Activated T-helper 9 cell treated with anti-CD3 and anti-CD28 coated beads, Interleukin-2, amount 50 U/mL, for 16 hours (primary cell): ENCODE results near the gene FBXO21.
"Not testable (repeated sequence)": the region's sequence is repeated elsewhere in the genome, so short reads cannot be mapped to it uniquely, and the experiment has no call there.

Experiments
- DNase-seq: peaks from one replicate; pipeline ENCODE4 v3.0.0-alpha.2; 2020; ENCODE audit warnings: low read depth

Gene FBXO21

DNA sequence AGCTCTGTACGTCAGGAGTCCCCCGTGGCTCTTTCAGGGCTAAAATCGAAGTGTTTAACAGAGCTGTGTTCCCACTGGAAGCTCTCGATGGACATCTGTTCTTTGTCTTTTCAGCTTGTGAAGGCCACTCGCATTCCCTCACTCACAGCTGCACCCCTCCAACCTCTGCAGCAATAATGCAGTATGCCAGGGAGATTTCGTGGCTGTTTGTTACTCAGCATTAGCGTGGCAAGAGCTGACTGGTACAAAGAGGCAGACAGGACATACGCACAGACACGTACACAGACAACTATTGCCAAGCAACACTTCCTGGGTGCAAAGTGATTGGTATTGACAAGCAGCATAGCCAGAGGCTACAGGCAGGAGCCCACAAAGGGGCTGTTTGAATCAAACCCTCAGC lies 11.8 kb upstream of the FBXO21 start:
- no peak for DNase-seq

DNA sequence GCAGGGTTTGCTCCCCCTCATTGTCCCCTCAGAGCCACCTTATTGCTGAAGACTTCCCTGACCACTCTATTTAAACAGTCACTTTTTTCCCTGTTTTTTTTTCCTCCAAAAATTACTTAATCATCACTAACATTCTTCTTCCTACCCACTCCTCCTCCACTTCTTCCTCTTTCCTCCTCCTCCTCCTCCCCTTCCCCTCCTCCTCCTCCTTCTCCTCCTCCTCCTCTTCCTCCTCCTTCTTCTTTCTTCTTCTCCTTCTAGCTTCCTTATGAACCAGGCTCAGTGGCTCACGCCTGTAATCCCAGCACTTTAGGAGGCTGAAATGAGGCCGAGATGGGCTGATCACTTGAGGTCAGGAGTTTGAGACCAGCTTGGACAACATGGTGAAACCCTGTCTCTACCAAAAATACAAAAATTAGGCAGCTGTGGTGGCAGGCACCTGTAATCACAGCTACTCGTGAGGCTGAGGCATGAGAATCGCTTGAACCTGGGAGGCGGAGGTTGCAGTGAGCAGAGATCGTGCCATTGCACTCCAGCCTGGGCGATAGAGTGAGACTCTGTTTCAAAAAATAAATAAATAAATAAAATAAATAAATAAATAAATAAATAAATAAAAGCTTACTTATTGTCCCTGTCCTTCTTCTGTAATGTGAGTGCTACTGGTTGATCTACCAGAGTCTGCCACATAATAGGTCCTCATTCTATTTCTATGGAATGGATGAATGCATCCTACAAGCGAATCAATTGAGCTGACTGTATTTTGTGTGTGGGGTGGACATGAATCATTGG lies 9.9 kb upstream of the FBXO21 start:
- DNase-seq: not testable (repeated sequence)

DNA sequence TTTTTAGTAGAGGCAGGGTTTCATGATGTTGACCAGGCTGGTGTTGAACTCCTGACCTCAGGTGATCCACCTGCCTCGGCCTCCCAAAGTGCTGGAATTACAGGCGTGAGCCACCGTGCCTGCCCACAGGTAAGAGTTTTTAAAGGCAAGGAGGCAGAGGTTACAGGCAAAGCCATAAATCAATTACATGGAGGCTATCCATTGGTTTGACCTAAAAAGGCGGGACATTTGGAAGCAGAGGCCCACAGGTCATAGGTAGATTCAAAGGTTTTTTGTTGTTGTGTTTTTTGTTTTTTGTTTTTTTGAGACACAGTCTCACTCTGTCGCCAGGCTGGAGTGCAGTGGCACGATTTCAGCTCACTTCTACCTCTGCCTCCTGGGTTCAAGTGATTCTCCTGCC lies 6.1 kb upstream of the FBXO21 start:
- DNase-seq: not testable (repeated sequence)

GRCh38 chr12:117195027-117195426 lies 4.8 kb upstream of the FBXO21 start:
- not testable (repeated sequence) for DNase-seq

DNA sequence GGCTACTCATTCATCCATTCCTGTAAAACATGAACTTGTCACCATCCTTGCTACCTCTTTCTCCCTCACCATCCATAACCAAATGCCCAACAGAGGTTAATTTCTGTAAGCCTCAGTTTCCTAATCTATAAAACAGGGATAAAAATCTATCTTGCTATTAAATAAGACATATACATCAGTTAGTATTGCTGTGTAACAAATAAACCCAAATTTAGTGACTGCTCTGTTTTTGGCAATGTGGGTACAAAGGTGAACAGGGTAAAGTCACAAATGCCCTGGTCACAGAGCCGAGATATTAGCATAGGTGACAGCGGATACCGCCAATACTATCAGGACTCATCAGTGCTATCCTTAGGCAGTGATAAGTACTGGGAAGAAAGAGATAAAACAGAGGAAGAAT lies 3.6 kb upstream of the FBXO21 start:
- no peak for DNase-seq

- not testable (repeated sequence) for DNase-seq
These were observed 2.3 kb upstream of the FBXO21 start for GRCh38 chr12:117192581-117192980.

DNA sequence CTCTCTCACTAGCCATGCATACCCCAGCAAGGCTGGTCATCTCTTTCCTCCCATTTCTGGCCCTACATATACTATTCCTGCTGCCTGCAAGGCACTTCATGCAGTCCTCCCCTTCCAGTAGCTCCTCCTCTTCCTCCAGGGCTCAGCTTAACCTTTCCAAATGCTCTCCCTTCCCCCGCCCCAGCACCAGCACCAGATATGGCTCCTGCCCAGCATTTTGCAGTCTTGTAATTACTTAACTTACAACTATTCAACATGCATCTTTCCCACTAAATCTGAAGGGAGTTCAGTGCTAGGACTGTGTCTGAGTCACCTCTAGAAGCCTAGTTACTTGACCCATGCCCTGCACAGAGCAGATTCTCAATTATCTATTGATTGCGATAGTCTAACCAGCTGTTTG lies 1.8 kb upstream of the FBXO21 start:
- DNase-seq: no peak

DNA sequence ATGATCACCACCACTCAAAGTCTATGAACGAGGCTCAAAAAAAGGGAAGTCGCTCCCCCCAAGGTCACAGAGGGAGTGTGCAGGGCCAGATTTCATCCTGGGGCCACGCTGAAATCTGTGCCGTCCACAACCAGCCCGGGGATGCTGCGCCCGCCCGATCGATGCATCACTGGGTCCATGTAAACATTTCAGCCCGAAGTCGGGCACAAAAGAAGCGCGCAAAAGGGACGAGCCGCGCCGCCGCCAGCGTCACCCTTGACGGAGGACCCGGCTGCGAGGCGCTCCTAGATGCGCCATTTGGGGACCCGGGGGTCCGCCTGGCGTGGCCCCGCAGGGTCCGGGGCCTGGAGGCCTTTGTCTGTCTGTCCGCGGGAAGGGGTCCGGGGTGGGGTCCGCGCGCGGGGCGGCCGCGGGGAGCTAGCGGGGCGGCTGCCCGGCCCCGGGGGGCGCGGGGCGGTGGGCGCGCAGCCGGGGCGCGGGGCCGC lies 503 bp downstream of the FBXO21 start:
- DNase-seq: peak; percentile 13

DNA sequence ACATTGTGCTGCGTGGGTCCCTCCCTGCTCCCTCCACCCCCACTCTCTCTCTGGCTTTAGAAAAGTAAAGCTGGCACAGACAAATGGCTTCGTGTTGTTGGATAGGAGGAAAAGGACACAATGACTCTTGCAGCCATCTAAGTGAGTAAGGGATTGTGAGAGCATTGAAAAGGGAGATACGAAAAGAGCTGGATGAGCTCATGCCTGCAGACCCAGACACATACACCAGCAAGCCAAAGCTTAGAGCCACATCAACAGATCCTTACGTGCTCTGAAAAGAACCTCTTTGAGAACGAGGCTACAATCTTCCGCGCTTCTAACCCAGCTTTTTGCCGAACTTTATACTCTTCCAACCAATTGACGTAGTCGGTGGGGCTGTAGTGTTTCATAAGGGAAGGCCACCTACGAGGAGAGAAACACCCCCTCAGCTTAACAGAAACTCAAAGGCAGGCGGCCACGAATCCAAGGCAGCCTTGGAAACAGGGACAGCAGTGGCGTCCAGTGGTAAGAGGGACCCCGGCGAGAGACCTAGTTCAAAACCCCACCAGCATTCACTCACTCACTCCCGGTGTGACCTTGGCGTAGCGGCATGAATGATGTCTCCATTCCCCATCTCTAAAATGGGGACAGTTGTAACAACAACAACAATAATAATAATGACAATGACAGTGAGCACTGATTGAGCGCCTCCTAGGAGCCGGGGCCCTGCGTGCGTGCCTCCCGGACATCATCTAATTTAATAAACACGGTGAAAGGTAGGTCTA lies 1.1 kb downstream of the FBXO21 start:
- no peak for DNase-seq

- DNase-seq: no peak
These were observed 2.1 kb downstream of the FBXO21 start for GRCh38 chr12:117188121-117188665.

GRCh38 chr12:117187421-117187820 lies 2.8 kb downstream of the FBXO21 start:
- no peak for DNase-seq

DNA sequence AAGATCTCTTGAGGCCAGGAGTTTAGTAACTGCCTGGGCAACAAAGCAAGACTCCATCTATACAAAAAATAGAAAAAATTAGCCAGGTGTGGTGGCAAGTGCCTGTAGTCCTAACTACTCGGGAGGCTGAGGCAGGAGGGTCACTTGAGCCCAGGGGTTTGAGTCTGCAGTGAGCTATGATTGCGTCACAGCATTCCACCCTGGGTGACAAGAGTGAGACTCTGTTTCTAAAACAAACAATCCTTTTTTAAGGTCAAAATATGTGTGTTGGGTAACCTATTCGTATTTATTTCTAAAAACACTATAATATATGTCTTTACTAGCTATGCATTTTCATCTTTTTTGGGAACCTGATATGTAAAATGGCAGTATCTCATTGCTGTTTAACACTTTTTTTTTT lies 7.4 kb downstream of the FBXO21 start:
- no peak for DNase-seq

DNA sequence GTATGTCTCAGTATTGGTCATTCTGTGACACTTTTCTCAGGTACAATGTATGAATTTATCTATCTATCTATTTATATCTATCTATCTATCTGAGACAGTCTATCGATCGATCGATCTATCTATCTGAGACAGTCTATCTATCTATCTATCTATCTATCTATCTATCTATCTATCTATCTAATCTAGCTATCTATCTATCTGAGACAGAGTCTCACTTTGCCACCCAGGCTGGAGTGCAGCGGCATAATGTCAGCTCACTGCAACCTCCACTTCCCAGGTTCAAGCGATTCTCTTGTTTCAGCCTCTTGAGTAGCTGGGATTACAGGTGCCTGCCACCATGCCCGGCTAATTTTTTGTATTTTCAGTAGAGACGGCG lies 8.8 kb downstream of the FBXO21 start:
- DNase-seq: not testable (repeated sequence)

DNA sequence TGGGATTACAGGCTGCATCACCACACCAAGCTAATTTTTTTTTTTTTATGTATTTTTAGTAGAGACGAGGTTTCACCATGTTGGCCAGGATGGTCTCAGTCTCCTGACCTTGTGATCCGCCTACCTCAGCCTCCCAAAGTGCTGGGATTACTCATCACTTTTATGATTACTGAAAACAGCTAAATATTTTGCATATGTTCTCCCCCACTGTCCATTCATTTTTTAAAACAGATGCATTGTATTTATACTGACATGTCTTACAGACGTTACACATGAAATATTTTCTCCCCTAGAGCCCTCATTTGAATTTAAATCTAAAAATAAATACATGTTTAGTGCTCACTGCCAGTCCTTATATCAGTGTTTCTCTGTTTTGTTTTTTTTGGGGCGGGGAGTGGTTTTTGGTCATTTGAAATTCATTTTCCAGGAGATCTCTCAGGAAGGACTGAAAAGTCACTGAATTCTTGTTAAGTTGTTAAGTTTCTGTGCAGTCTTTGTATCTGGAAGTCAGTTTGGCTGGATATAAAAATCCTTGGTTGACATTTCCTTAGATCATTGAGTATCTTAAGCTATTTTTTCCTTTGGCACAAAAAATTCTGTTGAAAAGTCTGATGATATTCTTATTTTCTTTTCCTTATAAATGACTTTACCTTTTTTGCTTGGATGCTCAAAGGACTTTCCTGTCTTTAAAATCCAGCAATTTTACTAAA lies 9.4 kb downstream of the FBXO21 start:
- DNase-seq: no peak

DNA sequence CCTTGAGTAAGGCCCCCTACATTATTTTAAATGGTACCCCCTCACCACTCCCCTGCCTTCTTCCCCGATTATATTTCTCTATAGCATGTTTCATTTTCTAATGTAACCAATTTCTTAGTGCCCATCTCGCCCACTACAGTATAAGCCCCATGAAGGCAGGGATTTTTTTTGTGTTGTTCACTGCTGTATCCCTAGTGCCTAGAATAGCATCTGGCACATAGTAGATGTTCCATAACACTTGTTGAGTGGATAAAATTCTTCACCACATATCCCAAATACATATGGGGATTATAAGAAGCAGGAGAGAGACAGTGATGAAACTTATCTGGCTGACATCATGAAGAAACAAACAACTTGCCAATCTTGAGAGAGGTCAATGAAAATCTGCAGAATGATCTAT lies 11.5 kb downstream of the FBXO21 start:
- no peak for DNase-seq

GRCh38 chr12:117178301-117178700 lies 12.0 kb downstream of the FBXO21 start:
- no peak for DNase-seq

DNA sequence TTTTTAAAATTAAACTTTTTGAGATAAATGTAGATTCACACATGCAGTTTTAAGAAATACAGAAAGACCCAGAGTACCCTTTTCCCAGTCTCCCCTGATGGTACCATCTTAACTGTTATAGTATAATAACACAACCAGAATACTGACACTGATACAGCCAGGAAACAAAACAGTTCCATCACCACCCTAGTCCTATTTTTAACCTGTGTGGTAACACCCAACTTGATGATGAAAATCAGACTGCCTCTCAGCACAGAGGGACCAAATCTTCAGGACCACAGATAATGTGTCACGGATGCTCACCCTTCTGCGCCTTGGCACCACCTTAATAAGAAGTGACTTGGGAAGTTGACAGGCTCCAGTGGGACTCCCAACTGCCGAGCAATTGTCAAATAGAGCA lies 18.1 kb downstream of the FBXO21 start:
- DNase-seq: no peak

GRCh38 chr12:117171499-117172162 lies 18.6 kb downstream of the FBXO21 start:
- no peak for DNase-seq

DNA sequence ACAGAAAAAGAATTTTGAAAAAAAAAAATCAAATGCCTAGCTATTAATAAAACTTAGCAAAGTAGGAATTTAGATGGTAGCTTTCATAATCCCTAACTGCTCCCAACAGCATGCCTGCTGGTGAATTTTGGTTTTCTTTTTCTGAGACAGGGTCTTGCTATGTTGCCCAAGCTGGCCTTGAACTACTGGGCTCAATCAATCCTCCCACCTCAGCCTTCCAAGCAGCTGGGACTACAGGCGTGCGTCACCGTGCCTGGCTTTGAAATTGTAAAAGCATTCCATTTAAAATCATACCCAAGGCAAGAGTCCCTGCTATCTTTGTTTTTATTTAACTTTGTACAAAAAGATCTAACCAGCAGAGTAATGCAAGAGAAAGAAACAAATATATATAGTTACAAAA lies 20.7 kb downstream of the FBXO21 start:
- no peak for DNase-seq

DNA sequence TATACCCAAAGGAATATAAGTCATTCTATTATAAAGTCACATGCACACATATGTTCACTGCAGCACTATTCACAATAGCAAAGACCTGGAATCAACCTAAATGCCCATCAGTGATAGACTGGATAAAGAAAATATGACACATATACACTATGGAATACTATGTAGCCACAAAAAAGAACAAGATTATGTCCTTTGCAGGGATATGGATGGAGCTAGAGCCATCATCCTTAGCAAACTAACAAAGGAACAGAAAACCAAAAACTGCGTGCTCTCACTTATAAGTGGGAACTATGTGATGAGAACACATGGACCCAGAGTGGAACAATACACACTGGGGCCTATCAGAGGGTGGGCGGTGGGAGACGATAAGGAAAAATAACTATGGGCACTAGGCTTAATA lies 21.3 kb downstream of the FBXO21 start:
- no peak for DNase-seq

- no peak for DNase-seq
These were observed 22.5 kb downstream of the FBXO21 start for GRCh38 chr12:117167769-117168168.

GRCh38 chr12:117166107-117166506 lies 24.2 kb downstream of the FBXO21 start:
- DNase-seq: no peak
